Measurements from ENCODE around the gene RIMKLB. TPM values are rescaled to one million over a fixed set of nuclear protein-coding genes. Genes with fewer than 3 reads are reported as not detected.
"Not testable (repeated sequence)": the region's sequence is repeated elsewhere in the genome, so short reads cannot be mapped to it uniquely, and the experiment has no call there.

RIMKLB gene
- total RNA-seq, 1 donor from 2014 or later: 43.4 TPM

GRCh38 chr12:8818526-8818925 is 120.7 kb downstream of the RIMKLB start:
- no peak for DNase-seq (ENCODE audit: low spot score)

GRCh38 chr12:8819666-8819980 is 121.8 kb downstream of the RIMKLB start:
- no peak for DNase-seq (ENCODE audit: low spot score)

GRCh38 chr12:8820676-8821407 is 123.1 kb downstream of the RIMKLB start:
- not testable (repeated sequence) for DNase-seq (ENCODE audit: low spot score)

- no peak for DNase-seq (ENCODE audit: low spot score)
Observed at GRCh38 chr12:8821591-8821990, 123.8 kb downstream of the RIMKLB start.

GRCh38 chr12:8822298-8822697 is 124.5 kb downstream of the RIMKLB start, which contains the start of gene A2ML1:
Gene A2ML1, plus strand, starts transcription at chr12:8822621. Its CDS starts 31 bp downstream, at chr12:8822652.
- DNase-seq (ENCODE audit: low spot score): no peak

GRCh38 chr12:8823565-8824300 is 125.9 kb downstream of the RIMKLB start:
- no peak for DNase-seq (ENCODE audit: low spot score)

- DNase-seq (ENCODE audit: low spot score): no peak
Observed at GRCh38 chr12:8827551-8828256, 129.9 kb downstream of the RIMKLB start.

GRCh38 chr12:8828257-8829124 is 130.7 kb downstream of the RIMKLB start:
- DNase-seq (ENCODE audit: low spot score): no peak

- DNase-seq (ENCODE audit: low spot score): no peak
Observed at GRCh38 chr12:8829125-8829518, 131.3 kb downstream of the RIMKLB start.

- no peak for DNase-seq (ENCODE audit: low spot score)
Observed at GRCh38 chr12:8829621-8830020, 131.8 kb downstream of the RIMKLB start.

- DNase-seq (ENCODE audit: low spot score): no peak
Observed at GRCh38 chr12:8831116-8831515, 133.3 kb downstream of the RIMKLB start.

GRCh38 chr12:8832500-8832899 is 134.7 kb downstream of the RIMKLB start:
- DNase-seq (ENCODE audit: low spot score): no peak

Other genes with a start within 250 kb of the RIMKLB start
- not detected for gene CLEC6A, start 242.0 kb upstream of the RIMKLB start, total RNA-seq
- gene CLEC4D, start 184.5 kb upstream of the RIMKLB start, total RNA-seq: not detected
- gene CLEC4E, start 157.1 kb upstream of the RIMKLB start, total RNA-seq: 0.52 TPM
- gene AICDA, start 85.1 kb upstream of the RIMKLB start, total RNA-seq: not detected
- gene MFAP5, start 35.2 kb upstream of the RIMKLB start, total RNA-seq: 17.0 TPM
- 5.9 TPM for gene A2ML1, start 124.6 kb downstream of the RIMKLB start, total RNA-seq
- gene PHC1, start 216.5 kb downstream of the RIMKLB start, total RNA-seq: 44.9 TPM

Data from ureter (tissue), 1 donor.